H9 (cell line): ENCODE data around the gene PREX1. TPM values are rescaled to one million over a fixed set of nuclear protein-coding genes. Genes with fewer than 3 reads are reported as not detected.

Source experiments
- DNase-seq: peaks from one replicate; pipeline ENCODE4 v3.0.0-alpha.2; 2017
- H2AFZ ChIP-seq: one replicate; pipeline ENCODE4 v1.6.1; 2013; ENCODE audit warnings: mild to moderate bottlenecking, low read length, control low read depth, moderate library complexity
- H2AK5ac ChIP-seq: 2 replicates; pipeline ENCODE4 v1.6.1; 2013; ENCODE audit warnings: low read length, control low read depth, mixed read lengths; ENCODE audit not compliant: insufficient read length
- H2BK120ac ChIP-seq: one replicate; pipeline ENCODE4 v1.6.1; 2013; ENCODE audit warnings: low read depth, mild to moderate bottlenecking, low read length, control low read depth, inconsistent platforms; ENCODE audit not compliant: poor library complexity, severe bottlenecking
- H2BK12ac ChIP-seq: 2 replicates; pipeline ENCODE4 v1.6.1; 2013; ENCODE audit warnings: low read length, control low read depth, mixed read lengths, low read depth; ENCODE audit not compliant: insufficient read length
- H2BK15ac ChIP-seq: 2 replicates; pipeline ENCODE4 v1.6.1; 2013; ENCODE audit warnings: low read depth, low read length, control low read depth
- H2BK20ac ChIP-seq: one replicate; pipeline ENCODE4 v1.6.1; 2013; ENCODE audit warnings: low read depth, mild to moderate bottlenecking, low read length, control low read depth, inconsistent platforms; ENCODE audit not compliant: poor library complexity, severe bottlenecking
- H2BK5ac ChIP-seq: 2 replicates; pipeline ENCODE4 v1.6.1; 2013; ENCODE audit warnings: low read length, control low read depth, mixed read lengths; ENCODE audit not compliant: insufficient read length
- H3K14ac ChIP-seq: 2 replicates; pipeline ENCODE4 v1.6.1; 2013; ENCODE audit warnings: low read length, control low read depth; ENCODE audit not compliant: insufficient read depth
- H3K18ac ChIP-seq: 2 replicates; pipeline ENCODE4 v1.6.1; 2013; ENCODE audit warnings: low read depth, mild to moderate bottlenecking, mixed read lengths, low read length, control low read depth; ENCODE audit not compliant: insufficient read length
- H3K23ac ChIP-seq: 2 replicates; pipeline ENCODE4 v1.6.1; 2013; ENCODE audit warnings: low read length, control low read depth, mixed read lengths, low read depth; ENCODE audit not compliant: insufficient read length
- H3K23me2 ChIP-seq: 2 replicates; pipeline ENCODE4 v1.6.1; 2013; ENCODE audit warnings: low read depth, mild to moderate bottlenecking, mixed read lengths, low read length, control low read depth; ENCODE audit not compliant: insufficient read length, poor library complexity, severe bottlenecking
- H3K27ac ChIP-seq: 2 replicates; pipeline ENCODE4 v1.5.1; 2013; ENCODE audit warnings: low read length, control low read depth, mixed read lengths, low read depth; ENCODE audit not compliant: insufficient read length
- H3K27me3 ChIP-seq: 2 replicates; pipeline ENCODE4 v1.6.1; 2013; ENCODE audit warnings: low read length, control low read depth, inconsistent platforms; ENCODE audit not compliant: insufficient read depth
- H3K4ac ChIP-seq: 2 replicates; pipeline ENCODE4 v1.6.1; 2013; ENCODE audit warnings: low read depth, mild to moderate bottlenecking, control low read depth, inconsistent platforms, low read length, moderate library complexity
- H3K4me1 ChIP-seq: 2 replicates; pipeline ENCODE4 v1.6.1; 2013; ENCODE audit warnings: low read length, control low read depth, inconsistent platforms; ENCODE audit not compliant: insufficient read depth
- H3K4me2 ChIP-seq: 2 replicates; pipeline ENCODE4 v1.6.1; 2013; ENCODE audit warnings: low read length, control low read depth, mixed read lengths; ENCODE audit not compliant: insufficient read length, insufficient read depth
- H3K56ac ChIP-seq: 2 replicates; pipeline ENCODE4 v1.6.1; 2013; ENCODE audit warnings: low read depth, mild to moderate bottlenecking, mixed read lengths, low read length, control low read depth; ENCODE audit not compliant: insufficient read length
- H3K79me1 ChIP-seq: 2 replicates; pipeline ENCODE4 v1.6.1; 2013; ENCODE audit warnings: low read depth, mild to moderate bottlenecking, moderate library complexity, low read length, control low read depth, inconsistent platforms; ENCODE audit not compliant: insufficient read depth, poor library complexity, severe bottlenecking
- H3K79me2 ChIP-seq: 2 replicates; pipeline ENCODE4 v1.6.1; 2013; ENCODE audit warnings: low read length, control low read depth, inconsistent platforms; ENCODE audit not compliant: insufficient read depth
- H3K9ac ChIP-seq: 2 replicates; pipeline ENCODE4 v1.6.1; 2013; ENCODE audit warnings: low read length, control low read depth, mixed read lengths; ENCODE audit not compliant: insufficient read length; ENCODE audit errors: extremely low read depth
- H3K9me3 ChIP-seq: one replicate; pipeline ENCODE4 v1.6.1; 2013; ENCODE audit warnings: low read depth, low read length, inconsistent platforms; ENCODE audit not compliant: control insufficient read depth
- H3T11ph ChIP-seq: one replicate; pipeline ENCODE4 v1.6.1; 2013; ENCODE audit warnings: mild to moderate bottlenecking, low read length, control low read depth, inconsistent platforms
- H4K20me1 ChIP-seq: one replicate; pipeline ENCODE4 v1.6.1; 2013; ENCODE audit not compliant: control insufficient read depth, insufficient read length, insufficient read depth
- H4K5ac ChIP-seq: 2 replicates; pipeline ENCODE4 v1.6.1; 2013; ENCODE audit warnings: low read depth, mild to moderate bottlenecking, mixed read lengths, low read length, control low read depth; ENCODE audit not compliant: insufficient read length
- H4K8ac ChIP-seq: replicated peaks from 2 replicates; pipeline ENCODE4 v1.6.1; 2013; ENCODE audit warnings: low read length, control low read depth, mixed read lengths, low read depth; ENCODE audit not compliant: insufficient read length
- H4K91ac ChIP-seq: 2 replicates; pipeline ENCODE4 v1.6.1; 2013; ENCODE audit warnings: low read depth, mild to moderate bottlenecking, moderate library complexity, mixed read lengths, low read length, control low read depth; ENCODE audit not compliant: insufficient read length
- H3K27ac Mint-ChIP-seq, 3 experiments: 2 replicates in 2 of 3; 3 replicates in 1 of 3; pipeline ENCODE4 v1.8.0; 2020 to 2021; ENCODE audit warnings: mixed read lengths in 3 of 3, mild to moderate bottlenecking in 1 of 3, moderate library complexity in 1 of 3
- H3K27me3 Mint-ChIP-seq: 2 replicates; pipeline ENCODE4 v1.8.0; 2021; ENCODE audit warnings: low read depth, mild to moderate bottlenecking, moderate library complexity, mixed read lengths
- H3K36me3 Mint-ChIP-seq, 3 experiments: 2 replicates in 2 of 3; 3 replicates in 1 of 3; pipeline ENCODE4 v1.8.0; 2020 to 2021; ENCODE audit warnings: low read depth in 3 of 3, mixed read lengths in 3 of 3; ENCODE audit not compliant: insufficient read depth in 1 of 3
- H3K4me1 Mint-ChIP-seq, 2 experiments: 2 replicates each; pipeline ENCODE4 v1.8.0; 2020; ENCODE audit warnings: mixed read lengths in 2 of 2
- H3K4me3 Mint-ChIP-seq, 2 experiments: 2 replicates in 1 of 2; 3 replicates in 1 of 2; pipeline ENCODE4 v1.8.0; 2020 to 2021; ENCODE audit warnings: mild to moderate bottlenecking in 2 of 2, mixed read lengths in 2 of 2, moderate library complexity in 1 of 2
- H3K9me3 Mint-ChIP-seq, 2 experiments: 2 replicates in 1 of 2; 3 replicates in 1 of 2; pipeline ENCODE4 v1.8.0; 2020; ENCODE audit warnings: mild to moderate bottlenecking in 2 of 2, mixed read lengths in 2 of 2, moderate library complexity in 1 of 2
- WGBS: extraction: QIAGEN DNeasy Blood & Tissue Kit; methylation state at CpG from one replicate; pipeline ENCODE4 v1.1.7; 2013; ENCODE audit warnings: missing lambda C conversion rate, low lambda C conversion rate, mixed read lengths; ENCODE audit not compliant: insufficient read length; ENCODE audit errors: extremely low coverage; 5-methylcytosine and 5-hydroxymethylcytosine counted together
- total RNA-seq: library from RNA; stranded (reverse); gene quantifications from 2 replicates; pipeline ENCODE4 v1.2.1, GENCODE V29; 2021
- TF ChIP-seq, protein P1 (sequence below): fragments of 200-600 bp; sonication (generic); conservative IDR thresholded peaks from 3 replicates; pipeline ENCODE4 v1.8.0; 2021; ENCODE audit warnings: antibody characterized with exemption, mild to moderate bottlenecking

The PREX1 gene
- total RNA-seq, 1 experiment from 2014 or later, result 6.6 TPM

DNA sequence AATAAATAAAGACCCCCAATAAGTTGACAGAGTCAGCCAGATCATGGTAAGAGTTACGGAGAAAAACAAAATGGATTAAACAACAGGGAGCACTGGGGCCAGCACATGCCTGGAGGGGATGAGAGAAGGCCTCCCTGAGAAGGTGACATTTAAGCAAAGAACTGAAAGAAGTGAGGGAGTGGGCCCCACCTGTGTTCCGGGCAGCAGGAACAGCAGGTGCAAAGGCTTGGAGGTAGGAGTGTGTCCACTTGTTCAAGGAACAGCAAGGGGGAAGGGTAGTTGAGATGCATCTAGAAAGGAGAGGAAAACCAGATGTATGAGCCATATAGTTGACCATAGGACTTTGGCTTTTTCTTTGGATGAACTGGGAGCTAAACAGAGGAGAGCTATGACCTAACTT is 7.6 kb upstream of the PREX1 start:
- H2BK120ac ChIP-seq, result no peak overlapping the region
- no peak overlapping the region for H3K4ac ChIP-seq
- no peak overlapping the region for H3K18ac ChIP-seq
- H3K9me3 ChIP-seq, result no peaks in the 10 kb centered on the region
- no CpG with 5 or more reads among the region's 2 CpGs for WGBS
- H3K79me2 ChIP-seq, result no peaks in the 10 kb centered on the region
- H4K20me1 ChIP-seq, result no peaks in the 10 kb centered on the region
- no peak overlapping the region for H3T11ph ChIP-seq
- peaks cover 50% of the 10 kb centered on the region for H3K27me3 Mint-ChIP-seq
- H4K91ac ChIP-seq, result no peak overlapping the region
- no peak overlapping the region for H3K56ac ChIP-seq
- H2BK15ac ChIP-seq, result no peak overlapping the region
- H2AFZ ChIP-seq, result no peak overlapping the region
- H2BK5ac ChIP-seq, result no peak overlapping the region
- H3K4me1 Mint-ChIP-seq, result peaks cover 4 to 10% of the 10 kb centered on the region in 2 experiments; a peak in 3 of 4 replicates
- TF ChIP-seq, protein P1, sequence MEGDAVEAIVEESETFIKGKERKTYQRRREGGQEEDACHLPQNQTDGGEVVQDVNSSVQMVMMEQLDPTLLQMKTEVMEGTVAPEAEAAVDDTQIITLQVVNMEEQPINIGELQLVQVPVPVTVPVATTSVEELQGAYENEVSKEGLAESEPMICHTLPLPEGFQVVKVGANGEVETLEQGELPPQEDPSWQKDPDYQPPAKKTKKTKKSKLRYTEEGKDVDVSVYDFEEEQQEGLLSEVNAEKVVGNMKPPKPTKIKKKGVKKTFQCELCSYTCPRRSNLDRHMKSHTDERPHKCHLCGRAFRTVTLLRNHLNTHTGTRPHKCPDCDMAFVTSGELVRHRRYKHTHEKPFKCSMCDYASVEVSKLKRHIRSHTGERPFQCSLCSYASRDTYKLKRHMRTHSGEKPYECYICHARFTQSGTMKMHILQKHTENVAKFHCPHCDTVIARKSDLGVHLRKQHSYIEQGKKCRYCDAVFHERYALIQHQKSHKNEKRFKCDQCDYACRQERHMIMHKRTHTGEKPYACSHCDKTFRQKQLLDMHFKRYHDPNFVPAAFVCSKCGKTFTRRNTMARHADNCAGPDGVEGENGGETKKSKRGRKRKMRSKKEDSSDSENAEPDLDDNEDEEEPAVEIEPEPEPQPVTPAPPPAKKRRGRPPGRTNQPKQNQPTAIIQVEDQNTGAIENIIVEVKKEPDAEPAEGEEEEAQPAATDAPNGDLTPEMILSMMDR, result no peak
- no peaks in the 10 kb centered on the region; the same call in 1 of the 2 replicates for H3K4me1 ChIP-seq
- H3K4me2 ChIP-seq, result no peak overlapping the region
- no peak overlapping the region for H3K4me3 Mint-ChIP-seq
- no peak overlapping the region for H4K5ac ChIP-seq
- H3K27ac Mint-ChIP-seq, result no peak overlapping the region; a peak in 1 of 7 replicates
- H3K79me1 ChIP-seq, result no peaks in the 10 kb centered on the region
- no peaks in the 10 kb centered on the region for H3K36me3 Mint-ChIP-seq
- no peak overlapping the region for H2BK20ac ChIP-seq
- no peak overlapping the region for H3K23ac ChIP-seq
- no peaks in the 10 kb centered on the region for H3K9me3 Mint-ChIP-seq
- no peak for DNase-seq
- H3K14ac ChIP-seq, result no peak overlapping the region
- H2BK12ac ChIP-seq, result no peak overlapping the region
- no peaks in the 10 kb centered on the region for H3K23me2 ChIP-seq
- H2AK5ac ChIP-seq, result no peak overlapping the region
- H3K27me3 ChIP-seq, result no peaks in the 10 kb centered on the region
- H3K27ac ChIP-seq, result no peak overlapping the region
- no peak overlapping the region for H3K9ac ChIP-seq
- H4K8ac ChIP-seq, result no peak overlapping the region
